Trophoblast cell (in vitro differentiated cells and primary cell): ENCODE data around the gene VSIG1.

Source experiments
- DNase-seq, 2 donors: peaks; one replicate each; pipeline ENCODE4 v3.0.0-alpha.2; 2016
- H2AFZ ChIP-seq: 2 replicates; pipeline ENCODE4 v1.6.1; 2013; ENCODE audit warnings: low read length, moderate library complexity, mild to moderate bottlenecking; ENCODE audit not compliant: insufficient read depth, poor library complexity
- H2AK5ac ChIP-seq: 2 replicates; pipeline ENCODE4 v1.6.1; 2013; ENCODE audit warnings: mild to moderate bottlenecking, low read length
- H2BK120ac ChIP-seq: 2 replicates; pipeline ENCODE4 v1.6.1; 2013; ENCODE audit warnings: low read length, mild to moderate bottlenecking, moderate library complexity; ENCODE audit not compliant: insufficient read depth, poor library complexity
- H2BK12ac ChIP-seq: 2 replicates; pipeline ENCODE4 v1.6.1; 2013; ENCODE audit warnings: mild to moderate bottlenecking, low read length, moderate library complexity
- H2BK5ac ChIP-seq: 2 replicates; pipeline ENCODE4 v1.6.1; 2013; ENCODE audit warnings: low read length, low read depth, moderate library complexity, mild to moderate bottlenecking; ENCODE audit not compliant: poor library complexity
- H3K14ac ChIP-seq: 2 replicates; pipeline ENCODE4 v1.6.1; 2013; ENCODE audit warnings: mild to moderate bottlenecking, low read length
- H3K18ac ChIP-seq: 2 replicates; pipeline ENCODE4 v1.6.1; 2013; ENCODE audit warnings: mild to moderate bottlenecking, low read length
- H3K23ac ChIP-seq: 2 replicates; pipeline ENCODE4 v1.6.1; 2013; ENCODE audit warnings: low read length
- H3K27ac ChIP-seq: 2 replicates; pipeline ENCODE4 v1.5.1; 2013; ENCODE audit warnings: low read depth, mild to moderate bottlenecking, inconsistent platforms, low read length, moderate library complexity
- H3K27me3 ChIP-seq: 2 replicates; pipeline ENCODE4 v1.6.1; 2013; ENCODE audit warnings: inconsistent platforms, mild to moderate bottlenecking, low read length, moderate library complexity; ENCODE audit not compliant: insufficient read depth
- H3K36me3 ChIP-seq, 2 experiments: 1 replicate in 1 of 2; 2 replicates in 1 of 2; pipeline ENCODE4 v1.6.1; 2013; ENCODE audit warnings: low read length in 2 of 2, mild to moderate bottlenecking in 2 of 2, moderate library complexity in 1 of 2; ENCODE audit not compliant: insufficient read depth in 2 of 2, control insufficient read depth in 1 of 2
- H3K4ac ChIP-seq: 2 replicates; pipeline ENCODE4 v1.6.1; 2013; ENCODE audit warnings: low read depth, mild to moderate bottlenecking, low read length, moderate library complexity
- H3K4me1 ChIP-seq, 2 experiments: 1 replicate in 1 of 2; 2 replicates in 1 of 2; pipeline ENCODE4 v1.6.1; 2013; ENCODE audit warnings: low read length in 2 of 2, mild to moderate bottlenecking in 2 of 2, moderate library complexity in 1 of 2; ENCODE audit not compliant: insufficient read depth in 2 of 2, control insufficient read depth in 1 of 2
- H3K4me2 ChIP-seq: 2 replicates; pipeline ENCODE4 v1.6.1; 2013; ENCODE audit warnings: inconsistent platforms, mild to moderate bottlenecking, low read length, moderate library complexity
- H3K4me3 ChIP-seq: 2 replicates; pipeline ENCODE4 v1.5.1; 2013; ENCODE audit warnings: mild to moderate bottlenecking, low read depth, low read length, inconsistent platforms
- H3K79me1 ChIP-seq: one replicate; pipeline ENCODE4 v1.6.1; 2013; ENCODE audit warnings: low read length
- H3K79me2 ChIP-seq: 2 replicates; pipeline ENCODE4 v1.6.1; 2013; ENCODE audit warnings: low read length, mild to moderate bottlenecking; ENCODE audit not compliant: control insufficient read depth, insufficient read depth, poor library complexity
- H3K9ac ChIP-seq: 2 replicates; pipeline ENCODE4 v1.6.1; 2013; ENCODE audit warnings: mild to moderate bottlenecking, low read length
- H3K9me3 ChIP-seq: 2 replicates; pipeline ENCODE4 v1.6.1; 2013; ENCODE audit warnings: low read depth, mild to moderate bottlenecking, control low read depth, inconsistent platforms, low read length; ENCODE audit not compliant: insufficient read depth
- H4K12ac ChIP-seq: 2 replicates; pipeline ENCODE4 v1.6.1; 2013; ENCODE audit warnings: low read depth, mild to moderate bottlenecking, low read length, moderate library complexity
- H4K8ac ChIP-seq: 2 replicates; pipeline ENCODE4 v1.6.1; 2013; ENCODE audit warnings: low read depth, mild to moderate bottlenecking, low read length, moderate library complexity
- H4K91ac ChIP-seq: one replicate; pipeline ENCODE4 v1.6.1; 2013; ENCODE audit warnings: low read depth, mild to moderate bottlenecking, low read length, moderate library complexity
- WGBS: extraction: QIAGEN DNeasy Blood & Tissue Kit; methylation state at CpG from one replicate; pipeline ENCODE4 v1.1.7; 2013; ENCODE audit warnings: missing lambda C conversion rate; ENCODE audit not compliant: insufficient read length, insufficient coverage; ENCODE audit errors: extremely low coverage; 5-methylcytosine and 5-hydroxymethylcytosine counted together

VSIG1 gene

GRCh38 chrX:108025376-108025775, 19.5 kb upstream of the VSIG1 start:
- no peaks in the 10 kb centered on the region for H3K36me3 ChIP-seq
- H2BK12ac ChIP-seq: no peak overlapping the region
- no peak overlapping the region for H3K4me3 ChIP-seq
- no peak overlapping the region for H2BK5ac ChIP-seq
- no peak overlapping the region for H2BK120ac ChIP-seq
- H3K9me3 ChIP-seq: no peaks in the 10 kb centered on the region
- no peak overlapping the region for H3K18ac ChIP-seq
- no peak for DNase-seq
- H4K12ac ChIP-seq: no peak overlapping the region
- no peak overlapping the region for H3K23ac ChIP-seq
- no peaks in the 10 kb centered on the region for H3K79me2 ChIP-seq
- H3K4me1 ChIP-seq: no peaks in the 10 kb centered on the region
- no peak overlapping the region for H3K9ac ChIP-seq
- no peak overlapping the region for H3K27ac ChIP-seq
- no peaks in the 10 kb centered on the region for H3K27me3 ChIP-seq
- H3K4ac ChIP-seq: no peak overlapping the region
- H4K8ac ChIP-seq: no peak overlapping the region
- no peak overlapping the region for H3K4me2 ChIP-seq
- no peak overlapping the region for H4K91ac ChIP-seq
- no peak overlapping the region for H2AFZ ChIP-seq
- H2AK5ac ChIP-seq: no peak overlapping the region
- no CpG with 5 or more reads among the region's 1 CpG for WGBS
- H3K79me1 ChIP-seq: no peaks in the 10 kb centered on the region
- H3K14ac ChIP-seq: no peak overlapping the region

DNA sequence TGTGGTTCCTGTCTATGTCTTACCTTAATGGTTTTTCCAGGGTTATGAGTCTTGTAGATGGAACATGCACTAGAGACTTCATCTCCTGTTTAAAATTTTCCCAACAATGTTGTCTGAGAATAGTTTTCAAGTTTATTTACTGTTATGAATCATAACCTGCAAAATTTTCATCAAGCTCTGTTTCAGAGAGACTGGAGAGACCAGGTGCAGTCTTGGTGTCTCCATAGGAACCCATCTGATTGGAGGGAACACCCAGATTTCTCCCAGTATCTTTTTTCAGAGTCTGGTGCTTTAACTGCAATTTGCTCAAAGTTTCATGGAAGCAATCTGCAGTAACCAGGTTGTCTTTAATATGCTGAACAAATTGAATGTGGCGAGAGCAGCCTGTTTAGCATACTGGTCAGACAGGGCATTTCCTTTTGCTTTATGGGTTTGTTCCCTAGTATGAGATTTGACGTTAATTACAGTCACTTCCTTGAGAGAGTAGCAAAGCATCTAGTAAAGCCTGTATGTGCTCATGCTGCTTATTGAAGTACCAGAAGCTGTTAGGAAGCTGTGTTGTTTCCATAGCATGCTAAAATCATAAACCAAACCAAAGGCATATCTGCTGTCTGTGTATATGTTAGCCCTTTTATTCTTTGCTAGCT, 18.8 kb upstream of the VSIG1 start:
- H3K27me3 ChIP-seq: no peaks in the 10 kb centered on the region
- no peak overlapping the region for H3K4ac ChIP-seq
- no peak overlapping the region for H3K4me2 ChIP-seq
- H4K12ac ChIP-seq: no peak overlapping the region
- DNase-seq: no peak
- H3K9me3 ChIP-seq: no peaks in the 10 kb centered on the region
- H3K36me3 ChIP-seq: no peaks in the 10 kb centered on the region
- H3K9ac ChIP-seq: no peak overlapping the region
- no peak overlapping the region for H4K8ac ChIP-seq
- H2AFZ ChIP-seq: no peak overlapping the region
- H2BK12ac ChIP-seq: no peak overlapping the region
- no peak overlapping the region for H3K18ac ChIP-seq
- H2BK5ac ChIP-seq: no peak overlapping the region
- no peak overlapping the region for H3K4me3 ChIP-seq
- no peaks in the 10 kb centered on the region for H3K79me2 ChIP-seq
- no peak overlapping the region for H3K27ac ChIP-seq
- no peak overlapping the region for H2BK120ac ChIP-seq
- no peaks in the 10 kb centered on the region for H3K4me1 ChIP-seq
- no peaks in the 10 kb centered on the region for H3K79me1 ChIP-seq
- no peak overlapping the region for H2AK5ac ChIP-seq
- H3K23ac ChIP-seq: no peak overlapping the region
- WGBS: no CpG with 5 or more reads among the region's 2 CpGs
- no peak overlapping the region for H4K91ac ChIP-seq
- no peak overlapping the region for H3K14ac ChIP-seq

DNA sequence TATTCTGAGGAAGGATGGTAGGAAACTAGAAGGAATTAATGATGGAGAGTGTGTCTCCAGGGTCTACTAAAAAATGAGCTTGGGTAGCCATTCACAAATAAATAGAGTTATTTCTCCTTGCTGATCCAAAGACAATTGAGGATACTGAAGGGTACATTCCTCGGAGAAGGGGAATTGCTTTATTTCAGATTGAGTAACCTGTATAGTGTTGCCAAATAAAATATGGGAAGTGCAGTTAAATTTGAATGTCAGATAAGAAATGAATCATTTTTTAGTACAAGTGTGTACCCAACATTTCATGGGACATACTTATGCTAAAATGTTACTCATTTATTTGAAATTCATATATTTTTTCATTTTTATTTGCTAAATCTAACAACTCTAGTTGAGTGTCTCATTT, 16.0 kb upstream of the VSIG1 start:
- Histone ChIP-seq H4K91ac (no peak overlapping the region), H3K4me3 (no peak overlapping the region), H3K4ac (no peak overlapping the region), H3K4me2 (no peak overlapping the region), H3K79me1 (no peaks in the 10 kb centered on the region), H3K79me2 (no peaks in the 10 kb centered on the region), H4K12ac (no peak overlapping the region), H2AFZ (no peak overlapping the region), H3K9me3 (no peaks in the 10 kb centered on the region), H3K27me3 (no peaks in the 10 kb centered on the region), H3K36me3 (no peaks in the 10 kb centered on the region), H3K9ac (no peak overlapping the region), H3K27ac (no peak overlapping the region), H3K14ac (no peak overlapping the region), H3K4me1 (no peaks in the 10 kb centered on the region), H2AK5ac (no peak overlapping the region), H4K8ac (no peak overlapping the region), H3K23ac (no peak overlapping the region), H3K18ac (no peak overlapping the region), H2BK5ac (no peak overlapping the region), H2BK120ac (no peak overlapping the region), H2BK12ac (no peak overlapping the region)
- no CpG with 5 or more reads among the region's 1 CpG for WGBS
- no peak for DNase-seq

DNA sequence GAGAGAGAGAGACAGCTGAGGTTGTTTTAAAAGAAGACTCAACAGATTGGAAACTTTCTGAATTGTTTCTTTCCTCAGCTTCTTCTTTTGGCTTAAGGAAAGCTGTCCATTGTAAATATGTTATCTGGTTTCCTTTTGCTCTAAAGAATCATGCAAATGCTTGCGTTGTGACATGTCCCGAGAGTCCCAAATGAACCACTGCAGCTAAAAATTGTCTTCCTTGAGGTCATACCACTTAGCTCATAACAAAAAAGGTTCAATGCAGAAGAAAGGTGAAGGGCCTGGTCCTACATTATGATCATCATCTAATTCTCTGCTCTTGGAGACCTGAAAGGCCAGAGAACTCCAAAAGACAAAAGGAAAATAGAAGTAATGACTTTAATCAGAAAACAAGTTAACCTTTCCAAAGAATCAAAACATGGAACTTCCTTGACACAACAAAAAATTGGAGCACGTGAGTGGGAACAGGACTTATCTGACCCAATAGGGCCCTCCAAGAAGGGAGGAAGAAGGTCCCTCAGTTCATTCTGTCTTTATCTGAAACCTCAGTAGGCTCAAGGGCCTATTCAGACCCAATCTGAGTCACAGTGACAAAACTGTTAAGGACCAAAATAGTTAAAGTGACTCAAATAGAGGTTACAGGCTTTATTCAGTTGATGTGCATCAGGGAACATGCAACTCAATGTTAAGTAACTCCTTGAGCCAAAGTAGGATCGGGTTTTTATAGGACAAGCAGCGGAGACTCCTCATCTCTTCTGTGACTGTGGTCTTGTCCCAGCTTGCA, 14.7 kb upstream of the VSIG1 start:
- Histone ChIP-seq H2BK5ac (no peak overlapping the region), H2AK5ac (no peak overlapping the region), H3K27ac (no peak overlapping the region), H4K91ac (no peak overlapping the region), H4K12ac (no peak overlapping the region), H3K79me2 (no peaks in the 10 kb centered on the region), H3K4me2 (no peak overlapping the region), H3K14ac (no peak overlapping the region), H3K4me1 (no peaks in the 10 kb centered on the region), H3K9ac (no peak overlapping the region), H2AFZ (no peak overlapping the region), H3K4ac (no peak overlapping the region), H2BK12ac (no peak overlapping the region), H3K4me3 (no peak overlapping the region), H3K23ac (no peak overlapping the region), H3K36me3 (no peaks in the 10 kb centered on the region), H3K79me1 (no peaks in the 10 kb centered on the region), H2BK120ac (no peak overlapping the region), H3K9me3 (no peaks in the 10 kb centered on the region), H4K8ac (no peak overlapping the region), H3K27me3 (no peaks in the 10 kb centered on the region), H3K18ac (no peak overlapping the region)
- no CpG with 5 or more reads among the region's 5 CpGs for WGBS
- no peak for DNase-seq
